Tibial nerve (tissue), 4 donors: ENCODE data around the gene PRKAG2. TPM values are rescaled to one million over a fixed set of nuclear protein-coding genes. Genes with fewer than 3 reads are reported as not detected.
A peak's percentile ranks its signal among the peaks of the same experiment; 100 is the strongest.

Experiments used
- DNase-seq, 2 donors: peaks; one replicate each; pipeline ENCODE4 v3.0.0-alpha.2; 2019; ENCODE audit warnings: low spot score in 2 of 2
- H3K27ac ChIP-seq, 4 donors: fragments of 200-600 bp; sonication (generic) in 3 of 4; one replicate each; pipeline ENCODE4 v1.5.1; 2017 to 2019; ENCODE audit warnings: mild to moderate bottlenecking in 1 of 4
- H3K27me3 ChIP-seq, 2 donors: fragments of 200-600 bp; sonication (generic) in 1 of 2; one replicate each; pipeline versions ENCODE4 v1.5.1 to v1.6.0; 2017 to 2019
- H3K36me3 ChIP-seq, 3 donors: fragments of 200-600 bp; sonication (generic); one replicate each; pipeline ENCODE4 v1.5.1; 2018 to 2019
- H3K4me1 ChIP-seq, 4 donors: fragments of 200-600 bp; sonication (generic) in 3 of 4; one replicate each; pipeline ENCODE4 v1.5.1; 2017 to 2019
- H3K4me3 ChIP-seq, 4 donors: fragments of 200-600 bp; sonication (generic) in 3 of 4; one replicate each; pipeline ENCODE4 v1.5.1; 2017 to 2019; ENCODE audit warnings: mild to moderate bottlenecking in 1 of 4, moderate library complexity in 1 of 4
- H3K9me3 ChIP-seq, 4 donors: fragments of 200-600 bp; sonication (generic) in 3 of 4; one replicate each; pipeline ENCODE4 v1.5.1; 2017 to 2019
- EP300 ChIP-seq, 2 donors: sonication (generic); formaldehyde crosslinking; IDR thresholded peaks; one replicate each; pipeline ENCODE4 v1.6.1; 2017; ENCODE audit warnings: antibody characterized with exemption in 2 of 2, mild to moderate bottlenecking in 1 of 2
- POLR2A ChIP-seq, 2 donors: fragments of 450-650 bp; IDR thresholded peaks; one replicate each; pipeline ENCODE4 v1.6.1; 2017; ENCODE audit warnings: antibody characterized with exemption in 2 of 2, mild to moderate bottlenecking in 2 of 2, moderate library complexity in 2 of 2
- WGBS, 2 donors: methylation state at CpG; one replicate each; pipeline ENCODE4 v1.1.5; 2018; 5-methylcytosine and 5-hydroxymethylcytosine counted together
- total RNA-seq, 4 donors: library from RNA; depleted of rRNA; stranded (reverse); fragments of >200 nt; gene quantifications; one replicate each; pipeline ENCODE4 v1.1.0, GENCODE V29; 2016
- TF ChIP-seq, protein P1 (sequence below), 5 experiments: fragments of 200-600 bp in 3 of 5; fragments of 450-650 bp in 2 of 5; sonication (generic) in 3 of 5; IDR thresholded peaks; one replicate each; pipeline ENCODE4 v1.5.1; 2016 to 2019; ENCODE audit warnings: antibody characterized with exemption in 5 of 5, mild to moderate bottlenecking in 3 of 5, moderate library complexity in 2 of 5

Gene PRKAG2
- total RNA-seq, 4 donors from 2014 or later, result 24.5 to 82.6 (median 38.3) TPM

DNA sequence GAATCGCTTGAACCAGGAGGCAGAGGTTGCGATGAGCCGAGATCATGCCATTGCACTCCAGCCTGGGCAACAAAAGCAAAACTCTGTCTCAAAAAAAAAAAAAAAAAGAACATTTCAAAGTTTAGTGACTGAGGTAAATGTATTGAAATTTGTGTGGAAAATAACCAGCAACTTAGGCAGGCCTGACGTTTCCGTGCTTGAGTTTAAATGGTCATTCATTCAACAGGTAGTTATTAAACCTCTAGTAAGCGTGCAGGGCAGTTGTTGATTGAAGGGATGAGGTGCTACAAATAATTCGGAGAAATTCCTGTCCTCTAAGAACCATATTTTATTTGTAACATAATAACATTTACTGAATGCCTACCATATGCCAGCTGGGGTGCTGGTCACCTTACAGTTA is 135.3 kb downstream of the PRKAG2 start:
- no peaks in the 10 kb centered on the region for H3K9me3 ChIP-seq
- no peak overlapping the region for H3K4me3 ChIP-seq
- no peaks in the 10 kb centered on the region for H3K36me3 ChIP-seq
- H3K27me3 ChIP-seq, result no peaks in the 10 kb centered on the region
- DNase-seq, result no peak
- TF ChIP-seq EP300 (IDR thresholded peaks at IDR 0.05) (no peak), POLR2A (IDR thresholded peaks at IDR 0.05) (no peak)
- TF ChIP-seq, protein P1, sequence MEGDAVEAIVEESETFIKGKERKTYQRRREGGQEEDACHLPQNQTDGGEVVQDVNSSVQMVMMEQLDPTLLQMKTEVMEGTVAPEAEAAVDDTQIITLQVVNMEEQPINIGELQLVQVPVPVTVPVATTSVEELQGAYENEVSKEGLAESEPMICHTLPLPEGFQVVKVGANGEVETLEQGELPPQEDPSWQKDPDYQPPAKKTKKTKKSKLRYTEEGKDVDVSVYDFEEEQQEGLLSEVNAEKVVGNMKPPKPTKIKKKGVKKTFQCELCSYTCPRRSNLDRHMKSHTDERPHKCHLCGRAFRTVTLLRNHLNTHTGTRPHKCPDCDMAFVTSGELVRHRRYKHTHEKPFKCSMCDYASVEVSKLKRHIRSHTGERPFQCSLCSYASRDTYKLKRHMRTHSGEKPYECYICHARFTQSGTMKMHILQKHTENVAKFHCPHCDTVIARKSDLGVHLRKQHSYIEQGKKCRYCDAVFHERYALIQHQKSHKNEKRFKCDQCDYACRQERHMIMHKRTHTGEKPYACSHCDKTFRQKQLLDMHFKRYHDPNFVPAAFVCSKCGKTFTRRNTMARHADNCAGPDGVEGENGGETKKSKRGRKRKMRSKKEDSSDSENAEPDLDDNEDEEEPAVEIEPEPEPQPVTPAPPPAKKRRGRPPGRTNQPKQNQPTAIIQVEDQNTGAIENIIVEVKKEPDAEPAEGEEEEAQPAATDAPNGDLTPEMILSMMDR (IDR thresholded peaks at IDR 0.05), result no peak
- peaks cover 0 to 42% (median 10%) of the 10 kb centered on the region in 4 donors for H3K4me1 ChIP-seq
- 94 to 97% methylated on average over 7 of the region's 7 CpGs for WGBS, 2 donors
- H3K27ac ChIP-seq, result no peak overlapping the region

DNA sequence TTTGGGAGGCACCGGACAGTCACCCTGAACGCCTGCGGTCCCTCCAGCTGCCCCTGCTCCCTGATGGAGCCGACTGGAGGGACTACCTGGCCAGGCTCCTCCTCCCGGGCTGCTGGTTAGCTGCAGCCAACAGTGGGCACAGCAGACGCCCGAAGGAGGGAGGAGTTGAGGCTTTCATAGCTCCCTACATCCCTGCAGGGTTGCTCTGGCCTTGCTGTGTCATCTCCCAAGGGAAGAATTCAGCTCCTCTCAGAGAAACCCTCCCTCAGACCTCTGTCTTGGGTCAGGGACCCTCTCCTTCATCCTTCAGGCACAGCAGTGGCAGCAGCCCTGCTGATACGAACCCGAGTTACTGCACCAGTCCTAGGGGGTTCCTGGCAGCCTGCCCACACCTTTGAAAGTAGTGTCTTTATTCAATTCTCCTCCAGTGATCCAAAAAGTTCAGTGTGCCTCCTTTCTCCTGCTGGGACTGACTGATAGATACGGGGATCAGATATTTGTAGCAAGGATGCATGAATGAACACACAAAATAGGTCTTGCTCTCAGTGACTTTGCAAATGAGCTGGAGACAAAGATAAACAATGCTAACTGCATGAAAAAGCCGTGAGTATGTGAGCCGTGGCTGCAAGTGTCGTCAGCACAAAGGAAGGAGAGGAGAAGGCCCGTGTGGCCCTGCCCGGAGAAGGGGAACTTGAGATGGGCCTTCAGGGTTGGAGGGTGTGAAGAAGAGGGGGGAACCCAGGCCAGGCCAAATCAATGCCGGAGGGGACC is 136.6 kb downstream of the PRKAG2 start:
- TF ChIP-seq POLR2A (IDR thresholded peaks at IDR 0.05) (no peak), EP300 (IDR thresholded peaks at IDR 0.05) (no peak)
- TF ChIP-seq, protein P1 (IDR thresholded peaks at IDR 0.05), result no peak

DNA sequence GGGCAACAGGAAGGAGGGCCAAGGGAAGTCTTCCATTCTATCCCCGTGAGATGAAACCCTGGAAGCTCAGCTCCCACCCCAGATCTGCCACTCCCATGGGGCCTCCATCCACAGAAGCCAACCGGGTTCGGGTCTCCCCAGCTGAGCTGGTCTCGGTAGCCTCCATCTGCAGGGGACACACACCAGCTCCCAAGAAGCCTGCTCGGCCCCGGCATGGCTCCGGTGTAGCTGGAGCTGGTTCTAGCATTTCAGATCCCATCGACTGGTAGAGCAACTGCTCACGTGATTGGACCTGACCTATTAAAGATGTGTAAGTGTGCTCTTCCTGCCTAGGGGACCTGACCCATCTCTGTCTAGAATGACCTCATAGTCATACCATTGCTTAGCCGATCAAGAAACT is 138.0 kb downstream of the PRKAG2 start:
- Histone ChIP-seq H3K9me3 (no peaks in the 10 kb centered on the region), H3K27ac (no peak overlapping the region), H3K4me1 (peaks cover 0 to 39% (median 14%) of the 10 kb centered on the region in 4 donors), H3K4me3 (no peak overlapping the region), H3K36me3 (no peaks in the 10 kb centered on the region), H3K27me3 (no peaks in the 10 kb centered on the region)
- TF ChIP-seq EP300 (IDR thresholded peaks at IDR 0.05) (no peak), POLR2A (IDR thresholded peaks at IDR 0.05) (no peak)
- TF ChIP-seq, protein P1 (IDR thresholded peaks at IDR 0.05), result no peak
- WGBS, 2 donors, result 95 to 99% methylated on average over 10 of the region's 10 CpGs
- DNase-seq, result no peak

More for the DNA sequence above, 136.6 kb downstream of the PRKAG2 start:
- Histone ChIP-seq H3K36me3 (no peaks in the 10 kb centered on the region), H3K4me3 (no peak overlapping the region), H3K27me3 (no peaks in the 10 kb centered on the region), H3K27ac (no peak overlapping the region), H3K9me3 (no peaks in the 10 kb centered on the region), H3K4me1 (peaks cover 0 to 47% (median 14%) of the 10 kb centered on the region in 4 donors)
- DNase-seq, result no peak
- 81 to 85% methylated on average over 16 of the region's 16 CpGs for WGBS, 2 donors

DNA sequence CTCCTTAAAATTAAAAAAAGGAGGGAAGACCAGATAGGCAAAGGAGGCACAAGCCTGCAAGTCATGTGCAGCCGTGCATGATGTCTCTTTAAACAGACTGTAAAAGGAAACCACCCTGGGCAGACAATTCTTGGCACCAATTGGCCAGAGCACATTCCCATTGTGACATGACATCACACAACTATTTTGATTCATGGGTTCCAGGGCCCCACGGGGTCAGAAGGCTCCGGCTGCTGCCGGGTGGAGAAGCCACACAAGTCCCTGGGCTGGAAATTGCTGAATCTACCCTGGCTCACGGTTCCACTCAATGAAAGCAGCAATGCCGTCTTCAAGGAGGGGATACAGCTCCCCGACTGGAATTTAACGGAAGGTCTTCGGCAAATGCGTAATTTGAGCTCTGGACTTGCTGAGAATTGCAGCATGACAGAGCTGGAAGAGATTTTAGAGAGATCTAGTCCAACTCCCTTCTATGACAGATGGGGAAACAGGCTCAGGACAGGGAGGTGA is 140.5 kb downstream of the PRKAG2 start:
- Histone ChIP-seq H3K27ac (peak overlapping the region in 3 of 4 donors; percentile 0 to 63 (median 4)), H3K9me3 (no peaks in the 10 kb centered on the region), H3K27me3 (no peaks in the 10 kb centered on the region), H3K4me3 (peak overlapping the region in 2 of 4 donors; percentile 13 to 29), H3K36me3 (no peaks in the 10 kb centered on the region), H3K4me1 (peaks cover 0 to 23% (median 7%) of the 10 kb centered on the region in 4 donors)
- DNase-seq, result peak; percentile 43 to 52
- WGBS, 2 donors, result 0 to 11% methylated on average over 10 of the region's 10 CpGs
- TF ChIP-seq EP300 (IDR thresholded peaks at IDR 0.05) (peak in 1 of 2 donors; percentile 64), POLR2A (IDR thresholded peaks at IDR 0.05) (no peak)
- TF ChIP-seq, protein P1 (IDR thresholded peaks at IDR 0.05), result peak in 3 of 5 experiments; percentile 12 to 34 (median 23)

DNA sequence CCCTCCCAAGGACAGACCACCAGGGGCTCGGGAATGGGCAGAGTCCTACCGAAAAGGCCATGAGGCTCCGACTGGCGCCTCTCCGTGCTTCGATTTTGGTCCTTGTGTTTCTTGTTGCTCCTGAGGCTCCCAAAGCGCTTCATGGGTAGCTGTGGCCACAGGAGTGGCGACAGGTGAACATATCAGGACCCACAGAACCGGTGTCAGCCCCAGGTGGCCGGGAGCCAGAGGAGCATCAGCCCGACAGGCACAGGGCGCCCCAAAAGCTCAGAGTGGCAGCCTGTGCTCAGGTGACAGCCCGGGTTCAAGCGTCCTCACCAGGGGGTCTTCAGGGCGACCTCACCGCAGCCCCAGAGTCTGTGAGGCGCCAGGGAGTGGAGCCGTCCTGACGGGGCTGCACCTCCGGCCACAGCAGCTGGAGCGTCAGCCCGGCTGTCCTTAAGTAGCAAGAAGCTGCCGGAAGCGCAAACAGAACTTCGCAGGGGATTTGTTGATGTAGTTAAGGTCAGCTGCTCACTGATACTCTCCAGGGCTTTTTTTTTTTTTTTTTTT is 141.0 kb downstream of the PRKAG2 start:
- TF ChIP-seq POLR2A (IDR thresholded peaks at IDR 0.05) (no peak), EP300 (IDR thresholded peaks at IDR 0.05) (no peak)
- TF ChIP-seq, protein P1 (IDR thresholded peaks at IDR 0.05), result no peak
- DNase-seq, result no peak
- 40 to 60% methylated on average over 17 to 25 of the region's 25 CpGs for WGBS, 2 donors
- H3K4me3 ChIP-seq, result peak overlapping the region in 1 of 4 donors; percentile 29
- H3K36me3 ChIP-seq, result no peaks in the 10 kb centered on the region
- H3K27ac ChIP-seq, result peak overlapping the region in 2 of 4 donors; percentile 4 to 63
- peaks cover 0 to 23% (median 7%) of the 10 kb centered on the region in 4 donors for H3K4me1 ChIP-seq
- H3K9me3 ChIP-seq, result no peaks in the 10 kb centered on the region
- H3K27me3 ChIP-seq, result no peaks in the 10 kb centered on the region
